Measurements from ENCODE around the gene CLEC4A. TPM values are rescaled to one million over a fixed set of nuclear protein-coding genes. Genes with fewer than 3 reads are reported as not detected.

The CLEC4A gene
- total and polyA plus RNA-seq, 10 of the 15 experiments (the other 5 are each of a cell fraction or from before 2014, with no cell fraction given): 0.62 to 2.1 (median 1.1) TPM

- TF ChIP-seq HSF1 (IDR thresholded peaks at IDR 0.05; ENCODE audit: low read depth, low read length): no peak
- no peak for TF ChIP-seq HDAC6 (IDR thresholded peaks at IDR 0.05; ENCODE audit: unreplicated experiment)
- TF ChIP-seq RELA (IDR thresholded peaks at IDR 0.05; ENCODE audit: borderline replicate concordance, partially characterized antibody): no peak
- TF ChIP-seq, protein P1, sequence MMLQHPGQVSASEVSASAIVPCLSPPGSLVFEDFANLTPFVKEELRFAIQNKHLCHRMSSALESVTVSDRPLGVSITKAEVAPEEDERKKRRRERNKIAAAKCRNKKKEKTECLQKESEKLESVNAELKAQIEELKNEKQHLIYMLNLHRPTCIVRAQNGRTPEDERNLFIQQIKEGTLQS (IDR thresholded peaks at IDR 0.05; ENCODE audit: borderline replicate concordance, extremely low read depth, low read depth, low read length): no peak
- no peak for TF ChIP-seq CREM (IDR thresholded peaks at IDR 0.05; ENCODE audit: low read depth)
- no peak for TF ChIP-seq POLR2AphosphoS5 (IDR thresholded peaks at IDR 0.05; ENCODE audit: low read length)
These were observed 23.0 kb downstream of the CLEC4A start (continued) for GRCh38 chr12:8146442-8146771.

DNA sequence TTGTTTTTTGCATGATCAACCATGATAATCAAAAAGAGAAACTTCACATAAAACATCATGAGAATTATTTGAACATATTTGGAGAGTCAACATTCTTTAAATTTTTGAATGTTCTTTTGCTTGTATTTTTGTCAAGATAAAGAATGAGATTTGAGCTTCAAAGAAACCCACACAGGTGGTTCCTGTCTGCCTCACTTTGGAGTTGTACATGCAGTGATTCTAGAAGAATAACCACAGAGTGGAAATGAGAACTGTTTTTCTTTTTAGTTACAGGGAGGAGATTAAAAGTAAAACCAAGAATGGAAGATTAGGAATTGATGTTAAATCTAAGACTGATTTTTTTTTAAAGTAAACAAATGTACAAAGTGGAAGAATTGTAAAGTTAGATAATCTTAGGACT is 31.1 kb downstream of the CLEC4A start:
- no peak overlapping the region for H3K4me3 ChIP-seq
- H3K27me3 ChIP-seq (replicated peaks in 1 of 2; ENCODE audit: control insufficient read depth in 2 of 2, insufficient read depth in 2 of 2, low read length in 1 of 2): no peaks in the 10 kb centered on the region
- H3K9me3 ChIP-seq (replicated peaks; ENCODE audit: control insufficient read depth, insufficient read depth, low read length): no peaks in the 10 kb centered on the region
- H2AFZ ChIP-seq (ENCODE audit: control insufficient read depth, low read depth, low read length): no peak overlapping the region
- CTCF ChIA-PET: interaction anchor here (0.6 to 1.4 kb wide), 2 partner anchors 45 to 77 kb away, joined by 3 to 4 read pairs; no protein-coding TSS in a partner anchor
- no peak overlapping the region for H3K9ac ChIP-seq (ENCODE audit: control insufficient read depth, insufficient read depth, low read length)
- no peaks in the 10 kb centered on the region for H3K36me3 ChIP-seq (ENCODE audit: control insufficient read depth in 2 of 2, insufficient read depth in 2 of 2, low read length in 1 of 2)
- intact Hi-C loops (cut with micrococcal nuclease; ENCODE audit: unreplicated experiment): no loop called here
- no TSS peak for BruUV-seq (replicated peaks)
- no peak for ATAC-seq
- TF ChIP-seq POLR2AphosphoS5 (IDR thresholded peaks at IDR 0.05; ENCODE audit: low read length) (no peak), NR2C1 (IDR thresholded peaks at IDR 0.05) (no peak), SREBF2 (IDR thresholded peaks at IDR 0.05; ENCODE audit: low read length) (no peak), ZBTB4 (CRISPR knock-in tag; IDR thresholded peaks at IDR 0.05) (no peak), NR2C2 (IDR thresholded peaks at IDR 0.05; ENCODE audit: borderline replicate concordance, control insufficient read depth, insufficient read length, low read depth) (no peak), RFX5 (IDR thresholded peaks at IDR 0.05; ENCODE audit: low read depth, low read length) (no peak), NRF1 (conservative IDR thresholded peaks at IDR 0.05; ENCODE audit: low read depth, low read length) (no peak)
- in situ Hi-C loops (cut with MboI): no loop called here
- POLR2A ChIA-PET: no interaction called here
- no peak overlapping the region for H3K27ac ChIP-seq (ENCODE audit: control insufficient read depth, insufficient read depth)
- no peak for DNase-seq (ENCODE audit: low read depth, low spot score)
- no peaks in the 10 kb centered on the region; the same call in 1 of the 2 replicates for H3K4me1 ChIP-seq (ENCODE audit: control insufficient read depth, insufficient read depth, low read length)
- RAD21 ChIA-PET (ENCODE audit: unreplicated experiment): no interaction called here
- no peak for FAIRE-seq
- SMC1A ChIA-PET (ENCODE audit: uncharacterized antibody, unreplicated experiment): no interaction called here
- H3K4me2 ChIP-seq (ENCODE audit: control insufficient read depth, insufficient read depth): no peak overlapping the region
- no peaks in the 10 kb centered on the region for H3K79me2 ChIP-seq (ENCODE audit: control insufficient read depth, insufficient read depth, low read length)
- no peaks in the 10 kb centered on the region for H4K20me1 ChIP-seq (ENCODE audit: control insufficient read depth, insufficient read depth)
